DOHH2 (cell line): ENCODE data around the gene CGB8.

Source experiments
- CTCF ChIP-seq: fragments of 200-600 bp; sonication (generic); IDR thresholded peaks from one replicate; pipeline ENCODE4 v1.5.1; 2014; ENCODE audit warnings: antibody characterized with exemption, mild to moderate bottlenecking, low read depth, low read length; ENCODE audit not compliant: poor library complexity, severe bottlenecking
- EZH2phosphoT487 ChIP-seq: fragments of 200-600 bp; sonication (generic); IDR thresholded peaks from 2 replicates; pipeline ENCODE4 v1.6.1; 2017; ENCODE audit warnings: borderline replicate concordance, mild to moderate bottlenecking, antibody characterized with exemption, low read length, moderate library complexity, mixed read lengths

GRCh38 chr19:49086296-49086695, 37.4 kb upstream of the CGB8 start:
- TF ChIP-seq CTCF (no peak), EZH2phosphoT487 (no peak)
